Measurements from ENCODE around the gene MSH6.

Gene MSH6

GRCh38 chr2:47782671-47783485, at the start of gene MSH6:
TSS of gene MSH6 (plus strand) at chr2:47783145. CDS start at chr2:47783234, 89 bp downstream.
- peak; percentile 89 for DNase-seq (ENCODE audit: low read depth)

DNA sequence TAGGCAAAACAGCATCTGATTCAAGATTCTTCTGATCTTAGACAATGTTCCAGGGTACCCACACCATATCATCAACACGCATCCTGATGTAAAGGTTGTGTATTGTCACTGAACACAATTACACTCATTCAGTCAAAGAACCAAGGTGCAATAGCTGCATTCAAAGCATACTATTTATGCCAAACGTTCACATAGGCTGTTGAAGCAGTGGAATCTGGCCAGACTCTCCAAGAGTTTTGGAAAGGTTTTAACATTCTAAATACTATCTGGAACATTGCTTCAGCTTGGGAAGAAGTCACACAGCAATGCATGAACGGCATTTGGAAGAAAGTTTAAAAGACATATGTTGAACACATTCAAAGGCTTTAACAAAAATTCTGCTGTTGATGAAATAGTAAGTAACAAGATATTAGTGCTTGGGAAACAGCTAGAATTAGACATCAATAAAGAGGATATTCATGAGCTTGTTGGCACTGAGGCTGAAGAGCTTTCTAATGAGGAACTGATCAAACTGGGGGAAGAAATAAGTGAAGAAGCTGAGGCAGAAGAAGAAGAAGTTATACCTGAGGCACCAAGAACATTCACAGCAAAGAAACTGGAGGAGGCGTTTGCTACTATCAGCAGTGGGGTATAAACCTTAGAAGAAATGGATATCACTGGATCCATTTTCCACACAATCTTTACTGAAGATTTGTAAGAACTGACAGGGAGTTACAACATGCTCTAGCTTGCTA, 47.6 kb upstream of the MSH6 start:
- no peak for DNase-seq (ENCODE audit: low read depth)

DNA sequence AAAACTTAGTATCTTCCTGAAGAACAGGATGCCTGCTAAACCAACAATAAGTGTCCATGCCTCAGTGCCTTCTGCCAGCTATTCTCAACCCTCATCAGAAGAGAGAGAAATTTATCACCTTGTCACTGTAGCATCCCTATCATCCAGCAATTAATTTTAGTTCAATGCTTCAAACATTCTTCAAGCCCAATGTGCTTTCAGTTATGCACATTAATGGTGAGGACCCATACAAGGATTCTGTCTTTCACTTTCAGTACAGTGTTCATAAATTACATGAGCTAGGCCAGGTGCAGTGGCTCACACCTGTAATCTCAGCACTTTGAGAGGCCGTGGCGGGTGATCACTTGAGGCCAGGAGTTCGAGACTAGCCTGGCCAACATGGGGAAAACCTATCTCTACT, 47.0 kb upstream of the MSH6 start:
- DNase-seq (ENCODE audit: low read depth): no peak

GRCh38 chr2:47737191-47737975, 45.6 kb upstream of the MSH6 start:
- DNase-seq (ENCODE audit: low read depth): no peak

GRCh38 chr2:47738331-47738730, 44.6 kb upstream of the MSH6 start:
- no peak for DNase-seq (ENCODE audit: low read depth)

DNA sequence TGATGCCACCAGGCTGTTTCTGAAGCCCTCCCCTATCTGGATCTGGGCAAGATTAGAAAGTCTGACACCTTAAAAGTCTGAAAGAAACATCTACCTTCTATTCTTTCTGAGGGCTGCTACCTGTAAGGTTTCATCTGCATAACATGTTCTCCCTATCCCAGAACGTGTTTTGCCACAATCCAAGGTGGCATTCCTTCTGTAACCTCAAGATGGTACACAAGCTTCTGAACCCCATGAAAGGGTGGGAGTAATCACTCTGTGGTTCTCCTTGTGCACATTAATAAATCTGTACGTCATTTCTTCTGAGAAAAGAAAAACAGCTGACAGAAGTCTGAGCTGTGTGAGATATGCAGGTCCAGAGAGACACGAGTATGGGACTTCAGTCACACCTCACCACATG, 41.8 kb upstream of the MSH6 start:
- DNase-seq (ENCODE audit: low read depth): no peak

DNA sequence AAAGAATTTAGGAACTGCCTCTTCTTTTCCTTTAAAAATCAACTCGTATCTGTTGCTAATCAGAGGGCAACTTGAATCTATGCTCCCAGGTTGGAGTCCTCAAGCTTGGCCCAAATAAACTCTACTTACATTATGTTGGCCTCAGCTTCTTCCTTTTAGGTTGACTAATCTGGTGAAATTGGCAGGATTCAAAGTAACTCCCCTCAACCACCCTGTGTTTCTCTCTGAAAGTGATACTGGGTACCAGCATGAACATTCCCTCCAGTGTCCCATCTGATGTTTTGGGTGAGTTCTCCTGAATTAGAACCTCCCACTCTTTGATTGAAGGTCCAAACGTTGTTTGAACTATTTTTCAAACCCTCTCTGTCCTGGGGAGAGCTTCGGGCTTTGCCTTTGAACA, 41.3 kb upstream of the MSH6 start:
- DNase-seq (ENCODE audit: low read depth): no peak

GRCh38 chr2:47744074-47744473, 38.9 kb upstream of the MSH6 start:
- no peak for DNase-seq (ENCODE audit: low read depth)

- DNase-seq (ENCODE audit: low read depth): no peak
Observed at GRCh38 chr2:47747878-47748277, 35.1 kb upstream of the MSH6 start.

GRCh38 chr2:47751856-47752414, 31.0 kb upstream of the MSH6 start:
- no peak for DNase-seq (ENCODE audit: low read depth)

GRCh38 chr2:47767497-47767844, 15.5 kb upstream of the MSH6 start:
- DNase-seq (ENCODE audit: low read depth): no peak

GRCh38 chr2:47767880-47768609, 14.9 kb upstream of the MSH6 start:
- peak; percentile 46 for DNase-seq (ENCODE audit: low read depth)

DNA sequence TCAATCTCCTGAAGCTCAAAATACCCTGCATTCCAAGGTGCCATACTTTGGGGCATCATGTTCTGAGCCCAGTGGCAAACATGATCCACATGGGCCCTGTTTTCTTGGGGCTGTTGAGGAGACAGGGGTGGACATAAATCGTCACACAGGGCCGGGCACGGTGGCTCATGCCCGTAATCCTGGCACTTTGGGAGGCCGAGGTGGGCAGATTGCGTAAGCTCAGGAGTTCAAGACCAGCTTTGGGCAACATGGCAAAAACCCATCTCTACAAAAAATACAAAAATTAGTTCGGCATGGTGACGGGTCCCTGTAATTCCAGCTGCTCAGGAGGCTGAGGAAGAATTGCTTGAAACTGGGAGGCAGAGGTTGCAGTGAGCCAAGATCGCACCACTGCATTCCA, 13.6 kb upstream of the MSH6 start:
- DNase-seq (ENCODE audit: low read depth): no peak

GRCh38 chr2:47771211-47771610, 11.7 kb upstream of the MSH6 start:
- DNase-seq (ENCODE audit: low read depth): peak; percentile 95

DNA sequence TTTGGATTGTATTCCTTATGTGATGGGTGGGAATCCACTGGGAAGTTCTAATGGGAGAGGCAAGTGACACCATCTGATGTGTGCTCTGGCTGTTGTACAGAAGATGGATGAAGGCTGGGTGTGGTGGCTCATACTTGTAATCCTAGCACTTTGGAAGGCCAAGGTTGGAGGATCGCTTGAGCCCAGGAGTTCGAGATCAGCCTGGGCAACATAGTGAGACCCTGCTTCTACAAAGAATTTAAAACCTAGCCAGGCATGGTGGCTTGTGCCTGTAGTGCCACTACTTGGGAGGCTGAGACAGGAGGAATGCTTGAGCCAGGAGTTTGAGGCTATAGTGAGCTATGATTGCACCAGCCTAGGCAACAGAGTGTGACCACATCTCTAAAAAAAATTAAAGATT, 10.6 kb upstream of the MSH6 start:
- DNase-seq (ENCODE audit: low read depth): no peak

DNA sequence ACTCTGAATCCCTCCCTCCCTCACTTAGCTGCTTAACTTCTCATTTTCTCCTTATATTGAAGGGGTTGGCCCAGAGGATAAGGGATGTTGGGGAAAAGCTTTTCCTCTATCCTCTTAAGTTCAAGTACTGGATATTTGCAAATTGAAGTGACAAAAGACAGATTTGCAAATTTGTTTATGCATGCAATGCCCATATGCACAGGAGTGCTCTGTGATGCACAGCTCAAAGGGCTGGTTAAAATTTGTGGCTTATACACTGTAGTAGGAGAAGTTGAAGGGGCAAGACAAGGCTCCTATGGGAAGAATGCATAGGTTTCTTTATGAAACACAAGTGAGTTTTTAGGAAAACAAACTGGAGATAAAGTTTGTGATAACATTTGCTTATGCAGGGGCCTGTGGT, 8.4 kb upstream of the MSH6 start:
- DNase-seq (ENCODE audit: low read depth): no peak

GRCh38 chr2:47777277-47777937, 5.5 kb upstream of the MSH6 start:
- DNase-seq (ENCODE audit: low read depth): no peak

GRCh38 chr2:47778698-47779425, 4.1 kb upstream of the MSH6 start:
- no peak for DNase-seq (ENCODE audit: low read depth)

DNA sequence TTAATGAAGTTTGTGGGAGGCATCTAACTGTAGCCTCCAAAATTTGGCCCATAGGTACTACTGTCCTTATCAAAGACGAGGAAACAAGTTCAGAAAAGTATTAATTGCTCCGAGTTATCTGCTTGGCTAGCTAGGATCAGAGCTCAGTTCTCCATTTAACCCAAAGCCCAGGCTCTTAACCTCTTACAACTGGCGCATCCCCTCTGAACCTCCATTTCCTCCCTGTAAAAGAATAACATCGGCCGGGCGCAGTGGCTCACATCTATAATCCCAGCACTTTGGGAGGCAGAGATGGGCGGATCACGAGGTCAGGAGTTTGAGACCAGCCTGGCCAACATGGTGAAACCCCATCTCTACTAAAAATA, 3.5 kb upstream of the MSH6 start:
- DNase-seq (ENCODE audit: low read depth): no peak

- DNase-seq (ENCODE audit: low read depth): no peak
Observed at GRCh38 chr2:47782381-47782670, 619 bp upstream of the MSH6 start.

Measured in EH (cell line).